RCC 7860 (cell line): ENCODE measurements around the gene RSBN1L.
"Not testable (repeated sequence)": the region's sequence is repeated elsewhere in the genome, so short reads cannot be mapped to it uniquely, and the experiment has no call there.

Experiments used
- DNase-seq: peaks from one replicate; pipeline ENCODE4 v3.0.0-alpha.2; 2015; ENCODE audit warnings: low spot score
- FAIRE-seq: peaks from 2 replicates; lab custom pipeline; 2012; peaks lifted over from hg19 to GRCh38; lab: Jason Lieb, UNC

The RSBN1L gene

GRCh38 chr7:77765481-77765880 is 69.2 kb downstream of the RSBN1L start:
- FAIRE-seq, result no peak
- no peak for DNase-seq

GRCh38 chr7:77765906-77766800 is 69.9 kb downstream of the RSBN1L start:
- peak; percentile 90 for FAIRE-seq
- no peak for DNase-seq

DNA sequence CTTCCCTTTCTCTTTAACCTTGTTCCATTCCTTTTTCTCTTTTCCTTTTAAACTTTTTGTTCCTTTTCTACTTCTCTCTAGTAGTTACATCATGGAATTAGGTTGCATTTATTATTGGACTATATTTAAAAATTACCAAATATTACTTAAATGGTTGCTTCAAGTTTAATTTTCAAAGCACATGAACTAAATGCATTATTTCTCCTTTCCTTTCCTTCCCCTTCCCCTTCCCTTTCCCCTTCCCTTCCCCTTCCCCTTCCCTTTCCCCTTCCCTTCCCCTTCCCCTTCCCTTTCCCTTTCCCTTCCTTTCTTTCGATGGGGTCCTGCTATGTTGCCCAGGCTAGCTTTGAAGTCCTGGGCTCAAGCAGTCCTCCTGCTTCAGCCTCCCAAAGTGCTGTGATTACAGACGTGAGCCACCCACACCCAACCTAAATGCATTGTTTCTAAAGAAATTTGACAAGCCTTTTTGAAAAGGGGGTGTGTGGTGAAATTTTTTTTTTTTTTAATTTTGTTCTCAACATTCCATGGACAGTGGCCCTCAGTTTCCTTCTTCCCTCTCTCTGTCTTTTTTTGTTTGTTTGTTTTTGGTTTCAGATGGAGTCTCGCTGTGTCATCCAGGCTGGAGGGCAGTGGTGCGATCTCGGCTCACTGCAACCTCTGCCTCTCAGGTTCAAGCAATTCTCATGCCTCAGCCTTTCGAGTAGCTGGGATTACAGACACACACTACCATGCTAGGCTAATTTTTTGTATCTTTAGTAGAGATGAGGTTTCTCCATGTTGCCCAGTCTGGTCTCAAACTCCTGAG is 70.7 kb downstream of the RSBN1L start:
- DNase-seq (no peak), FAIRE-seq (no peak)

DNA sequence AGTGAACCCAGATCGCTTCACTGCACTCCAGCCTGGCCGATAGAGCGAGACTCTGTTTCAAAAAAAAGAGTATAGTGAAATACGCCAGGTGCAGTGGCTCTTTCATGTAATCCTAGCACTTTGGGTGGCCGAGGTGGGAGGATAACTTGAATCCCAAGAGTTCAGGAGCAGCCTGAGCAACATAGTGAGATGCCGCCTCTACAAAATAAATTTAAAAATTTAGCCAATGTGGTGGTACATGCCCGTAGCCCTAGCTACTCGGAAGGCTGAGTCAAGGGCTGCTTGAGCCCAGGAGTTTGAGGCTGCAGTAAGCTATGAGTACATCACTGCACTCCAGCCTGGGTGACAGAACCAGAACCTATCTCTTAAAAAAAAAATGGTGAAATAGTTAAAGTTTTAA is 74.1 kb downstream of the RSBN1L start:
- FAIRE-seq (no peak), DNase-seq (no peak)

DNA sequence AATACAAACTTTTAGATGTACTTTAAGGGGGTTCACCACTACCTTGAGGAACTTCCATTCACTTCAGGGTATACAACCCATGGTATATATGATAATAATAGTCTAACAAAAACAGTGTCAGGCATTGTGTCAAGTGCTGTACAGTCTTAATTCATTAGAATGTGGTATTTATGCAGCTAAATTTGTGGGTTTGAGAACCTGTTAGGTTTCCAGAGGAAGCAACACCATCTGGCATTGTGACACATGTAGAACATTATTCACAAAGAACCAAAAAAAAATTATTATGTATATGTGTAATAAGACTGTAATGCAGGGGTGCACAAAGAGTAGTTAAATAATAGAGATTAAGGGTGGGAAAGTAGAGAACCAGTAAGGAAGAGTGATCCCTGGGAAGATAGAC is 75.6 kb downstream of the RSBN1L start:
- no peak for DNase-seq

GRCh38 chr7:77778535-77778934 is 82.3 kb downstream of the RSBN1L start:
- DNase-seq, result no peak
- FAIRE-seq, result no peak

More for the DNA sequence above, 75.6 kb downstream of the RSBN1L start:
- FAIRE-seq, result no peak

GRCh38 chr7:77782383-77782782 is 86.1 kb downstream of the RSBN1L start:
- DNase-seq (no peak), FAIRE-seq (no peak)

DNA sequence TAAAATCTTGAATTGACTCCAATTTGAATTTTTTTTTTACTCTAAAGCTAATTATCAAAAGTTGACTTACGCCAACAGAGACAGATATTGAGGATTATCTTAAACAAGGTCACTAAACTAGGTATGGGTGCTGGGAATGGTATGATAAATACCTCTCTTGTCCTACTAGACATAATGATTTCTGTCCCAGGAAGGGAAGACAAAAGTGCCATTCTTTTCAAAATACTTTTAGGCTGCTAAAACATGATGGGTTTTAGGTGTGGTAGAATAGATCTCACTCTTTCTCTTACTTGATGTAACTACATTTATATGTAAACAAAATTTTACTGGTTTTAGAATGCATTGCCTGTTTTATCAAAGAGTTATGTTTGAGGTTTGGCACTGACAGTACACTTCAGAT is 86.9 kb downstream of the RSBN1L start:
- FAIRE-seq (no peak), DNase-seq (no peak)

DNA sequence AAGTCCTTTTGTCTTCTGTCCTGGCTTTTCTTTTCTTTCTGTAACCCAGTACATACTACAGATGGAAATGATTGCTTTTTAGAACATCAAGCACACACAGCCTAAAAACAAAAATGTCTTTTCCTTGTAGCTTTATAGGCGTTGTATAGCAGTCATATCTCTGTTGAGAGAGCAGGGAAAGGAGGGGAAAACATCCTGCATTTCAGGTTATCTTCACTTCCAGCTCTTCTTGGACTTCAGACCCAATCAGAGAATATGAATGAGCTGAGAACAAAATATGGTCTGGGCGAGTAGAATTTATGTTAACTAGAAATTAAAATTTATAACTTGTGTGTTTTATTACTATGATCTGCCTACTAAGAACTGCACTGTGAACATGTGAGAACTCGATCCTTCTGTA is 87.3 kb downstream of the RSBN1L start:
- FAIRE-seq (no peak), DNase-seq (no peak)

DNA sequence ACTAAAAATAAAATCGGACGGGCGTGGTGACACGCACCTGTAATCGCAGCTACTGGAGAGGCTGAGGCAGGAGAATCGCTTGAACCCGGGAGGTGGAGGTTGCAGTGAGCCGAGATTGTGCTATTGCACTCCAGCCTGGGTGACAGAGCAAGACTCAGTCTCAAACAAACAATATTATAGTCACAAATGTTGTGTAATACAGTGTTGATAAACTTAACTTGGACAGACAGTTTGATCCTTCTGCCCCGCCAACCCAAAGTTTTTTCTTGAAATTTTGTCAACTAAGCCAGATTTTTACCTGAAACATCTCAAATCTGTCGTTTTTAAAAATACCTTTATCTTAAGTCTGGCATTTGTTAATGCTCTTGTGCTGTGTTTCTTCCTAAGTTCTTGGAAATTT is 88.2 kb downstream of the RSBN1L start:
- FAIRE-seq, result not testable (repeated sequence)

GRCh38 chr7:77786018-77786417 is 89.8 kb downstream of the RSBN1L start:
- no peak for DNase-seq
- FAIRE-seq, result no peak

More for the DNA sequence above, 88.2 kb downstream of the RSBN1L start:
- DNase-seq, result not testable (repeated sequence)

- FAIRE-seq, result no peak
Observed at GRCh38 chr7:77786741-77787140, 90.5 kb downstream of the RSBN1L start.

DNA sequence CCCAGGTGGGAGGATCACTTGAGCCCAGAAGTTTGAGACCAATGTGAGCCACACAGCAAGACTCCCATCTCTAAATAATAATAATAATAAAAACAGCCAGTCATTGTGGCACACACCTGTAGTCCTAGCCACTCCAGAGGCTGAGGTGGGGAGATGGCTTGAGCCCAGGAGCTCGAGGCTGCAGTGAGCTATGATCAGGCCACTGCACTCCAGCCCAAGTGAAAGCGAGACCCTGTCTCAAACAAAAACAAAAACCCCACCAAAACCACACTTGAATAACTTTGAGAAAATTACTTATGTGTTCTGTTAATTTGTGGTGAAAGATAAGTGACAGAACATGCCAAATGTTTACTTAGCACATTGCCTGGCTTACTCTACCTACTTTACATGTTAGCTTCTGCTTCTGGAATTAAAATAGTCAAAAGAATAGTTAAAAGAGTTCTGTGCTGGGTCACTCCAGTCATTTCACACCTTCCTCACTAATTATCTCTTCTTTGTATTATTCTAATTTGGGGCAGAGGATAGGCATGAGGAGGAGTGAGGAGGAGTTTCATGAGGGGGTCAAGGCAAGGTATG is 92.2 kb downstream of the RSBN1L start:
- FAIRE-seq (no peak), DNase-seq (no peak)

More at GRCh38 chr7:77786741-77787140, 90.5 kb downstream of the RSBN1L start:
- DNase-seq, result no peak

GRCh38 chr7:77791336-77791735 is 95.1 kb downstream of the RSBN1L start:
- FAIRE-seq, result no peak
- DNase-seq, result no peak

GRCh38 chr7:77791956-77792355 is 95.7 kb downstream of the RSBN1L start:
- DNase-seq (no peak), FAIRE-seq (no peak)

GRCh38 chr7:77794000-77794399 is 97.7 kb downstream of the RSBN1L start:
- FAIRE-seq, result no peak
- DNase-seq, result no peak

- FAIRE-seq, result no peak
Observed at GRCh38 chr7:77796109-77796508, 99.8 kb downstream of the RSBN1L start.

DNA sequence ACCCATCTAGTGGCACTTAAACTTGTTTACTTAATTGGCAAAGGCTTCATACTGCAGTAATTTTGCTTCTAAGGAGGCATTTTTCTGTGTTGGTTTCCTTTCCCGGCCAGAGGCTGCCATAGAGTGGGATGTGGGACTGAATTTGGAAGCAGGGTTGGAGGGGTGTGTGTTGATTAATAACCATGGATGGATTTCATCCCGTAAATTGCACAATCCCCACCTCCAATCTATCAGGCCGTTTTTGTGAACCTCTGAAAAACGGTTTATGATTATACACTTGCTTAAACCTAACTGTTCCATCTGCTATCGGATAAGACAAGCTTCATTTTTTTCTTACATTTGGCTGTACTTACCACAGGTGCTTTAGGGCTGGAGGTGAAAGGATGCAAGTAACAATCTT is 100.7 kb downstream of the RSBN1L start:
- no peak for DNase-seq
- no peak for FAIRE-seq

More at GRCh38 chr7:77796109-77796508, 99.8 kb downstream of the RSBN1L start:
- no peak for DNase-seq

DNA sequence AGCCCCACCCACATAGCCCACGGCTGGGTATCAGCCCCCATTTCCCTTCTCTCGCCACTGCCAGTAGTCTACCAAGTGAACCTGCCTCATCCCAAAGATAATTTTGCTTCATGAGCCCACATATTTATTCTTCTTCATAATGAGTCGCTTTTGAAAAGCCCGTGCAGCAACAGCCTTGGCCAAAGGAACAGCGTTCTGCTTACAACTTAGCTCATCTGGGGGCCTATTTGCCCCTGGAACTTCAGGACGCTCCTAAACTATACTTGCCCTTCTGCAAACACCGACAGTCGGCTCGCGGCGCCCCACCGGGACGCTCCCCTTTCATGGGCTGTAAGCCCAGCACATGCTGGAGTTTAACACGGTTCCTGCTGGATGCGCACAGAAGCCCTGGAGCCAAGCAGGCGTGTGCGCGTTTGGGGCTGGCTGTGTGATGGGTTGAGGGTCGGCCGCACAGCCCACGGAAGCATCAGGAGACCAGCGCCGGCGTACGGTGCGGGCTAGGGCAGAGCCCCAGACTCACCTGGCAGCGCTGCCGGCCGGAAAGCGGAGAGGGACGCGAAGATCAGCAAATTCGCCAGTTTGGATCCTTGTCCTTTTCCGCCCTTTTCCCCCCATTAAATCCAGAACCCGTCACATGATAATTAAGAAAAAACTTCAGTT is 101.6 kb downstream of the RSBN1L start:
- no peak for FAIRE-seq
- no peak for DNase-seq

- FAIRE-seq, result peak; percentile 96
- peak; percentile 100 for DNase-seq
Observed at GRCh38 chr7:77798394-77799077, 102.3 kb downstream of the RSBN1L start, which contains the start of the genes PHTF2 and TMEM60. TSS of gene PHTF2 (plus strand) at chr7:77798773. TSS of gene TMEM60 (minus strand) at chr7:77798434. CDS start at chr7:77794373, 4,061 bp downstream.
